Vagina (tissue), 2 donors: ENCODE measurements around the gene LRRC45. TPM values are rescaled to one million over a fixed set of nuclear protein-coding genes. Genes with fewer than 3 reads are reported as not detected.

ENCODE experiments used
- DNase-seq, 2 donors: peaks; one replicate each; pipeline ENCODE4 v3.0.0-alpha.2; 2017; ENCODE audit errors: extremely low spot score in 2 of 2
- H3K27ac ChIP-seq: fragments of 200-600 bp; sonication (generic); one replicate; pipeline ENCODE4 v1.5.1; 2019
- H3K27me3 ChIP-seq: fragments of 200-600 bp; sonication (generic); one replicate; pipeline ENCODE4 v1.5.1; 2019
- H3K36me3 ChIP-seq, 2 donors: fragments of 200-600 bp; sonication (generic); one replicate each; pipeline ENCODE4 v1.5.1; 2017 to 2019
- H3K4me1 ChIP-seq: fragments of 200-600 bp; sonication (generic); one replicate; pipeline ENCODE4 v1.5.1; 2019
- H3K4me3 ChIP-seq, 2 donors: fragments of 200-600 bp; sonication (generic); 1 replicate in 1 of 2; 2 replicates in 1 of 2; pipeline ENCODE4 v1.5.1; 2016 to 2019
- H3K9me3 ChIP-seq: fragments of 200-600 bp; sonication (generic); one replicate; pipeline ENCODE4 v1.5.1; 2019
- CTCF ChIP-seq, 3 experiments: fragments of 450-650 bp in 2 of 3; fragments of 200-600 bp in 1 of 3; sonication (generic) in 1 of 3; IDR thresholded peaks; one replicate each; pipeline ENCODE4 v1.5.1; 2017 to 2019; ENCODE audit warnings: antibody characterized with exemption in 3 of 3, mild to moderate bottlenecking in 2 of 3, moderate library complexity in 2 of 3
- POLR2A ChIP-seq, 2 donors: fragments of 450-650 bp; IDR thresholded peaks; one replicate each; pipeline ENCODE4 v1.6.1; 2017; ENCODE audit warnings: antibody characterized with exemption in 2 of 2, mild to moderate bottlenecking in 2 of 2, moderate library complexity in 2 of 2
- POLR2AphosphoS5 ChIP-seq, 2 donors: sonication (generic); formaldehyde crosslinking; IDR thresholded peaks; one replicate each; pipeline ENCODE4 v1.9.0; 2017; ENCODE audit warnings: antibody characterized with exemption in 2 of 2, mild to moderate bottlenecking in 2 of 2, low read depth in 1 of 2; ENCODE audit not compliant: insufficient read depth in 1 of 2
- intact Hi-C: fragments of 100-400 bp; cut with DNase I; formaldehyde crosslinking; loops from one replicate; pipeline ENCODE4 v1.15.1; 2023
- total RNA-seq: library from RNA; depleted of rRNA; stranded (reverse); fragments of >200 nt; gene quantifications from one replicate; pipeline ENCODE4 v1.2.3, GENCODE V29; 2016

The LRRC45 gene
- total RNA-seq, 1 donor from 2014 or later: 14.0 TPM

GRCh38 chr17:82028246-82028645, 5.1 kb downstream of the LRRC45 start:
- H3K27ac ChIP-seq: no peak overlapping the region
- no peaks in the 10 kb centered on the region for H3K27me3 ChIP-seq
- no peaks in the 10 kb centered on the region for H3K9me3 ChIP-seq
- intact Hi-C loops: no loop called here
- no peaks in the 10 kb centered on the region for H3K36me3 ChIP-seq
- H3K4me1 ChIP-seq: peaks cover 30% of the 10 kb centered on the region
- DNase-seq: no peak
- no peak for TF ChIP-seq CTCF (IDR thresholded peaks at IDR 0.05)
- TF ChIP-seq POLR2A (IDR thresholded peaks at IDR 0.05): no peak
- no peak for TF ChIP-seq POLR2AphosphoS5 (IDR thresholded peaks at IDR 0.05; ENCODE audit: insufficient read depth in 1 of 2, low read depth in 1 of 2)
- no peak overlapping the region for H3K4me3 ChIP-seq

- Histone ChIP-seq H3K27me3 (no peaks in the 10 kb centered on the region), H3K4me1 (peaks cover 24% of the 10 kb centered on the region), H3K27ac (no peak overlapping the region), H3K36me3 (no peaks in the 10 kb centered on the region), H3K9me3 (no peaks in the 10 kb centered on the region), H3K4me3 (no peak overlapping the region)
- intact Hi-C loops: no loop called here
- DNase-seq: no peak
- TF ChIP-seq CTCF (IDR thresholded peaks at IDR 0.05) (no peak), POLR2A (IDR thresholded peaks at IDR 0.05) (no peak), POLR2AphosphoS5 (IDR thresholded peaks at IDR 0.05; ENCODE audit: insufficient read depth in 1 of 2, low read depth in 1 of 2) (no peak)
These were observed 5.9 kb downstream of the LRRC45 start for GRCh38 chr17:82028966-82029365.

GRCh38 chr17:82029391-82029790, 6.3 kb downstream of the LRRC45 start:
- Histone ChIP-seq H3K4me3 (no peak overlapping the region), H3K4me1 (peaks cover 19% of the 10 kb centered on the region), H3K36me3 (no peaks in the 10 kb centered on the region), H3K9me3 (no peaks in the 10 kb centered on the region), H3K27me3 (no peaks in the 10 kb centered on the region), H3K27ac (no peak overlapping the region)
- intact Hi-C loops: no loop called here
- TF ChIP-seq POLR2A (IDR thresholded peaks at IDR 0.05): no peak
- TF ChIP-seq POLR2AphosphoS5 (IDR thresholded peaks at IDR 0.05; ENCODE audit: insufficient read depth in 1 of 2, low read depth in 1 of 2): no peak
- no peak for TF ChIP-seq CTCF (IDR thresholded peaks at IDR 0.05)
- DNase-seq: no peak

- Histone ChIP-seq H3K9me3 (no peaks in the 10 kb centered on the region), H3K4me1 (peaks cover 13% of the 10 kb centered on the region), H3K4me3 (peak overlapping the region in 1 of 2 donors; percentile 66), H3K36me3 (no peaks in the 10 kb centered on the region), H3K27ac (no peak overlapping the region), H3K27me3 (no peaks in the 10 kb centered on the region)
- DNase-seq: no peak
- intact Hi-C loops: loop anchor here (5.0 kb wide), 2 partner anchors 67 to 122 kb away; partner anchors contain the start of gene FASN
- TF ChIP-seq CTCF (IDR thresholded peaks at IDR 0.05): no peak
- no peak for TF ChIP-seq POLR2AphosphoS5 (IDR thresholded peaks at IDR 0.05; ENCODE audit: insufficient read depth in 1 of 2, low read depth in 1 of 2)
- TF ChIP-seq POLR2A (IDR thresholded peaks at IDR 0.05): no peak
These were observed 6.9 kb downstream of the LRRC45 start for GRCh38 chr17:82029990-82030469.

- Histone ChIP-seq H3K27ac (peak overlapping the region; percentile 34), H3K4me3 (peak overlapping the region; percentile 44 to 66), H3K9me3 (no peaks in the 10 kb centered on the region), H3K36me3 (no peaks in the 10 kb centered on the region), H3K27me3 (no peaks in the 10 kb centered on the region), H3K4me1 (peaks cover 15% of the 10 kb centered on the region)
- DNase-seq: no peak
- intact Hi-C loops: loop anchor here (5.0 kb wide), 2 partner anchors 67 to 122 kb away; partner anchors contain the start of gene FASN
- peak; percentile 46 to 53 for TF ChIP-seq POLR2AphosphoS5 (IDR thresholded peaks at IDR 0.05; ENCODE audit: insufficient read depth in 1 of 2, low read depth in 1 of 2)
- TF ChIP-seq CTCF (IDR thresholded peaks at IDR 0.05): peak; percentile 84 to 96 (median 92)
- no peak for TF ChIP-seq POLR2A (IDR thresholded peaks at IDR 0.05)
These were observed 7.6 kb downstream of the LRRC45 start for GRCh38 chr17:82030470-82031302.
